Neural cell (in vitro differentiated cells): ENCODE data around the gene ZBTB17. TPM values are rescaled to one million over a fixed set of nuclear protein-coding genes. Genes with fewer than 3 reads are reported as not detected.
"Not testable (repeated sequence)": the region's sequence is repeated elsewhere in the genome, so short reads cannot be mapped to it uniquely, and the experiment has no call there.

Experiments used
- H2AFZ ChIP-seq: fragments of 200-600, 300-800 bp; sonication (generic), shearing (Covaris generic); 2 replicates; pipeline ENCODE4 v1.6.0; 2014; ENCODE audit warnings: low read depth, mild to moderate bottlenecking, antibody characterized with exemption, low read length, moderate library complexity
- H3F3A ChIP-seq: fragments of 200-600 bp; shearing (Covaris generic); 2 replicates; pipeline ENCODE4 v1.6.1; 2016; ENCODE audit warnings: mild to moderate bottlenecking, moderate library complexity, mixed read lengths, antibody characterized with exemption, low read length; ENCODE audit not compliant: insufficient read depth, poor library complexity, severe bottlenecking
- H3K27ac ChIP-seq: fragments of 200-600, 300-800 bp; sonication (generic), shearing (Covaris generic); 2 replicates; pipeline ENCODE4 v1.5.1; 2014; ENCODE audit warnings: mild to moderate bottlenecking, low read length, moderate library complexity
- H3K27me3 ChIP-seq: fragments of 300-800, 200-600 bp; sonication (generic), shearing (Covaris generic); 2 replicates; pipeline ENCODE4 v1.6.0; 2014; ENCODE audit warnings: mild to moderate bottlenecking, low read depth, low read length, moderate library complexity; ENCODE audit not compliant: insufficient read depth
- H3K36me3 ChIP-seq: fragments of 300-800, 200-600 bp; sonication (generic), shearing (Covaris generic); 2 replicates; pipeline ENCODE4 v1.5.1; 2014; ENCODE audit warnings: mild to moderate bottlenecking, antibody characterized with exemption, low read length, moderate library complexity; ENCODE audit not compliant: insufficient read depth
- H3K4me2 ChIP-seq: fragments of 300-800, 200-600 bp; sonication (generic), shearing (Covaris generic); 2 replicates; pipeline ENCODE4 v1.6.0; 2014; ENCODE audit warnings: mild to moderate bottlenecking, low read length
- H3K4me3 ChIP-seq: fragments of 300-800, 200-600 bp; sonication (generic), shearing (Covaris generic); 2 replicates; pipeline ENCODE4 v1.5.1; 2014; ENCODE audit warnings: mild to moderate bottlenecking, low read length, moderate library complexity
- H3K79me2 ChIP-seq: fragments of 200-600 bp; shearing (Covaris generic); replicated peaks from 2 replicates; pipeline ENCODE4 v1.6.0; 2014; ENCODE audit warnings: mild to moderate bottlenecking, low read length, moderate library complexity; ENCODE audit not compliant: insufficient read depth
- H3K9ac ChIP-seq: fragments of 300-800, 200-600 bp; sonication (generic), shearing (Covaris generic); 2 replicates; pipeline ENCODE4 v1.6.1; 2016; ENCODE audit warnings: mild to moderate bottlenecking, low read length, mixed read lengths
- H3K9me2 ChIP-seq: fragments of 200-600 bp; shearing (Covaris generic); 2 replicates; pipeline ENCODE4 v1.6.1; 2016; ENCODE audit warnings: mild to moderate bottlenecking, low read length, mixed read lengths; ENCODE audit not compliant: insufficient read depth
- H3K9me3 ChIP-seq: fragments of 200-600, 300-800 bp; sonication (generic), shearing (Covaris generic); 2 replicates; pipeline ENCODE4 v1.6.1; 2016; ENCODE audit warnings: mild to moderate bottlenecking, mixed run types, low read length, moderate library complexity, mixed read lengths
- H4K20me1 ChIP-seq: fragments of 200-600 bp; shearing (Covaris generic); 2 replicates; pipeline ENCODE4 v1.6.1; 2016; ENCODE audit warnings: mild to moderate bottlenecking, mixed run types; ENCODE audit not compliant: insufficient read depth
- EZH2 ChIP-seq: fragments of 200-600, 300-800 bp; shearing (Covaris generic), sonication (generic); IDR thresholded peaks from 2 replicates; pipeline ENCODE4 v1.6.1; 2014; ENCODE audit warnings: antibody characterized with exemption, low read length, borderline replicate concordance, mild to moderate bottlenecking; ENCODE audit not compliant: insufficient read depth, poor library complexity, severe bottlenecking
- MXI1 ChIP-seq: fragments of 450-650 bp; conservative IDR thresholded peaks from 2 replicates; pipeline ENCODE4 v1.6.1; 2014; ENCODE audit warnings: antibody characterized with exemption, mild to moderate bottlenecking; ENCODE audit not compliant: poor library complexity, severe bottlenecking
- POLR2AphosphoS5 ChIP-seq: IDR thresholded peaks from 2 replicates; pipeline ENCODE4 v1.6.1; 2012
- RAD21 ChIP-seq: fragments of 450-650 bp; conservative IDR thresholded peaks from 2 replicates; pipeline ENCODE4 v1.6.1; 2014; ENCODE audit warnings: antibody characterized with exemption, mild to moderate bottlenecking, moderate library complexity
- SMC3 ChIP-seq: fragments of 450-650 bp; conservative IDR thresholded peaks from 2 replicates; pipeline ENCODE4 v1.6.1; 2014; ENCODE audit warnings: antibody characterized with exemption, mild to moderate bottlenecking, moderate library complexity; ENCODE audit not compliant: poor library complexity
- polyA plus RNA-seq: library from polyadenylated mRNA; depleted of rRNA; stranded (reverse); fragments of >200 nt; gene quantifications from 2 replicates; pipeline ENCODE4 v1.2.3, GENCODE V29; 2014
- TF ChIP-seq, protein P1 (sequence below): fragments of 450-650 bp; IDR thresholded peaks from 2 replicates; pipeline ENCODE4 v1.5.1; 2014; ENCODE audit warnings: antibody characterized with exemption, mild to moderate bottlenecking, moderate library complexity; ENCODE audit not compliant: poor library complexity, severe bottlenecking
- TF ChIP-seq, protein P2 (sequence below): IDR thresholded peaks from 2 replicates; pipeline ENCODE4 v1.6.1; 2012; ENCODE audit warnings: borderline replicate concordance

The ZBTB17 gene
- polyA plus RNA-seq, 1 donor from 2014 or later, result 114 TPM

- no peak overlapping the region for H3K27ac ChIP-seq
- no peak for TF ChIP-seq RAD21
Measured at GRCh38 chr1:15928971-15929965, 46.6 kb downstream of the ZBTB17 start.

DNA sequence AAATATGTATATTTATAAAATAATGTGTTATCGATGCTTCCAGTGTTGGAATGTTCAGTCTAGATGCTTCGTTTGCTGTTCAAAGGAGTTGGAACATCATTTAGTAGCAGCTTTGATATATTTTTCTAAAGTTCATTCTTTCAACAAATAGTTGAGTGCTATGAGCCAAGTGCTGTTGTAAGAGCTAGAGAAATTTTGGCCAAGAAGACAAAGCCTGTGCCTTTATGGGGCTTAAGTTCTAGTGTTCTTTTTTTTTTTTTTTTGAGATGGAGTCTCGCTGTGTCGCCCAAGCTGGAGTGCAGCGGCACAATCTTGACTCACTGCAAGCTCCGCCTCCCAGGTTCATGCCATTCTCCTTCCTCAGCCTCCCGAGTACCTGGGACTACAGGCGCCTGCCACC, 49.5 kb downstream of the ZBTB17 start:
- not testable (repeated sequence) for H3K4me3 ChIP-seq, H3K27ac ChIP-seq, H3K9me3 ChIP-seq, H3K9me2 ChIP-seq, H3K9ac ChIP-seq, H2AFZ ChIP-seq, H3K79me2 ChIP-seq, H3K27me3 ChIP-seq, H4K20me1 ChIP-seq, H3K4me2 ChIP-seq, H3F3A ChIP-seq
- peaks cover 24% of the 10 kb centered on the region for H3K36me3 ChIP-seq

More at GRCh38 chr1:15928971-15929965, 46.6 kb downstream of the ZBTB17 start:
- Histone ChIP-seq H3F3A (no peaks in the 10 kb centered on the region), H3K9me3 (no peaks in the 10 kb centered on the region), H3K4me2 (no peak overlapping the region), H3K9ac (no peak overlapping the region), H3K4me3 (no peak overlapping the region), H3K79me2 (peaks cover 4% of the 10 kb centered on the region), H2AFZ (no peak overlapping the region), H3K9me2 (no peaks in the 10 kb centered on the region), H4K20me1 (no peaks in the 10 kb centered on the region), H3K36me3 (peaks cover 15% of the 10 kb centered on the region), H3K27me3 (no peaks in the 10 kb centered on the region)

- H3K4me2 ChIP-seq, result no peak overlapping the region
Measured at GRCh38 chr1:15923241-15923640, 52.7 kb downstream of the ZBTB17 start.

More at GRCh38 chr1:15923241-15923640, 52.7 kb downstream of the ZBTB17 start:
- no peak overlapping the region for H3K9ac ChIP-seq
- H3K9me2 ChIP-seq, result no peaks in the 10 kb centered on the region
- H3K9me3 ChIP-seq, result no peaks in the 10 kb centered on the region
- H3K36me3 ChIP-seq, result peaks cover 9% of the 10 kb centered on the region
- H3F3A ChIP-seq, result no peaks in the 10 kb centered on the region
- no peak for TF ChIP-seq MXI1
- TF ChIP-seq, protein P1, sequence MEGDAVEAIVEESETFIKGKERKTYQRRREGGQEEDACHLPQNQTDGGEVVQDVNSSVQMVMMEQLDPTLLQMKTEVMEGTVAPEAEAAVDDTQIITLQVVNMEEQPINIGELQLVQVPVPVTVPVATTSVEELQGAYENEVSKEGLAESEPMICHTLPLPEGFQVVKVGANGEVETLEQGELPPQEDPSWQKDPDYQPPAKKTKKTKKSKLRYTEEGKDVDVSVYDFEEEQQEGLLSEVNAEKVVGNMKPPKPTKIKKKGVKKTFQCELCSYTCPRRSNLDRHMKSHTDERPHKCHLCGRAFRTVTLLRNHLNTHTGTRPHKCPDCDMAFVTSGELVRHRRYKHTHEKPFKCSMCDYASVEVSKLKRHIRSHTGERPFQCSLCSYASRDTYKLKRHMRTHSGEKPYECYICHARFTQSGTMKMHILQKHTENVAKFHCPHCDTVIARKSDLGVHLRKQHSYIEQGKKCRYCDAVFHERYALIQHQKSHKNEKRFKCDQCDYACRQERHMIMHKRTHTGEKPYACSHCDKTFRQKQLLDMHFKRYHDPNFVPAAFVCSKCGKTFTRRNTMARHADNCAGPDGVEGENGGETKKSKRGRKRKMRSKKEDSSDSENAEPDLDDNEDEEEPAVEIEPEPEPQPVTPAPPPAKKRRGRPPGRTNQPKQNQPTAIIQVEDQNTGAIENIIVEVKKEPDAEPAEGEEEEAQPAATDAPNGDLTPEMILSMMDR, result no peak
- TF ChIP-seq RAD21, result no peak
- no peak for TF ChIP-seq EZH2
- TF ChIP-seq, protein P2, sequence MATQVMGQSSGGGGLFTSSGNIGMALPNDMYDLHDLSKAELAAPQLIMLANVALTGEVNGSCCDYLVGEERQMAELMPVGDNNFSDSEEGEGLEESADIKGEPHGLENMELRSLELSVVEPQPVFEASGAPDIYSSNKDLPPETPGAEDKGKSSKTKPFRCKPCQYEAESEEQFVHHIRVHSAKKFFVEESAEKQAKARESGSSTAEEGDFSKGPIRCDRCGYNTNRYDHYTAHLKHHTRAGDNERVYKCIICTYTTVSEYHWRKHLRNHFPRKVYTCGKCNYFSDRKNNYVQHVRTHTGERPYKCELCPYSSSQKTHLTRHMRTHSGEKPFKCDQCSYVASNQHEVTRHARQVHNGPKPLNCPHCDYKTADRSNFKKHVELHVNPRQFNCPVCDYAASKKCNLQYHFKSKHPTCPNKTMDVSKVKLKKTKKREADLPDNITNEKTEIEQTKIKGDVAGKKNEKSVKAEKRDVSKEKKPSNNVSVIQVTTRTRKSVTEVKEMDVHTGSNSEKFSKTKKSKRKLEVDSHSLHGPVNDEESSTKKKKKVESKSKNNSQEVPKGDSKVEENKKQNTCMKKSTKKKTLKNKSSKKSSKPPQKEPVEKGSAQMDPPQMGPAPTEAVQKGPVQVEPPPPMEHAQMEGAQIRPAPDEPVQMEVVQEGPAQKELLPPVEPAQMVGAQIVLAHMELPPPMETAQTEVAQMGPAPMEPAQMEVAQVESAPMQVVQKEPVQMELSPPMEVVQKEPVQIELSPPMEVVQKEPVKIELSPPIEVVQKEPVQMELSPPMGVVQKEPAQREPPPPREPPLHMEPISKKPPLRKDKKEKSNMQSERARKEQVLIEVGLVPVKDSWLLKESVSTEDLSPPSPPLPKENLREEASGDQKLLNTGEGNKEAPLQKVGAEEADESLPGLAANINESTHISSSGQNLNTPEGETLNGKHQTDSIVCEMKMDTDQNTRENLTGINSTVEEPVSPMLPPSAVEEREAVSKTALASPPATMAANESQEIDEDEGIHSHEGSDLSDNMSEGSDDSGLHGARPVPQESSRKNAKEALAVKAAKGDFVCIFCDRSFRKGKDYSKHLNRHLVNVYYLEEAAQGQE, result no peak
- TF ChIP-seq SMC3, result no peak
- TF ChIP-seq POLR2AphosphoS5, result no peak
- no peak overlapping the region for H3K4me3 ChIP-seq
- H4K20me1 ChIP-seq, result no peaks in the 10 kb centered on the region
- H3K27me3 ChIP-seq, result no peaks in the 10 kb centered on the region
- no peak overlapping the region for H3K27ac ChIP-seq
- H2AFZ ChIP-seq, result no peak overlapping the region
- H3K79me2 ChIP-seq, result no peaks in the 10 kb centered on the region
